Nephron progenitor cell (in vitro differentiated cells): ENCODE data around the gene IL10RA.

Experiments used
- DNase-seq: peaks from one replicate; pipeline ENCODE4 v3.0.0; 2021
- H3K27ac Mint-ChIP-seq: 2 replicates; pipeline ENCODE4 v1.8.0; 2021; ENCODE audit warnings: mild to moderate bottlenecking, moderate library complexity, mixed read lengths
- H3K27me3 Mint-ChIP-seq: 2 replicates; pipeline ENCODE4 v1.8.0; 2021; ENCODE audit warnings: mild to moderate bottlenecking, low read depth, mixed read lengths; ENCODE audit not compliant: poor library complexity
- H3K36me3 Mint-ChIP-seq: 2 replicates; pipeline ENCODE4 v1.8.0; 2021; ENCODE audit warnings: low read depth, mixed read lengths
- H3K4me1 Mint-ChIP-seq: 2 replicates; pipeline ENCODE4 v1.8.0; 2021; ENCODE audit warnings: mixed read lengths
- H3K4me3 Mint-ChIP-seq: 2 replicates; pipeline ENCODE4 v1.8.0; 2021; ENCODE audit warnings: mild to moderate bottlenecking, moderate library complexity, mixed read lengths
- H3K9me3 Mint-ChIP-seq: 2 replicates; pipeline ENCODE4 v1.8.0; 2021; ENCODE audit warnings: mild to moderate bottlenecking, moderate library complexity, mixed read lengths
- TF ChIP-seq, protein P1 (sequence below): fragments of 200-600 bp; sonication (generic); IDR thresholded peaks from 2 replicates; pipeline ENCODE4 v1.5.0; 2021; ENCODE audit warnings: antibody characterized with exemption

IL10RA gene

GRCh38 chr11:118009864-118010737 is 23.9 kb downstream of the IL10RA start:
- TF ChIP-seq, protein P1, sequence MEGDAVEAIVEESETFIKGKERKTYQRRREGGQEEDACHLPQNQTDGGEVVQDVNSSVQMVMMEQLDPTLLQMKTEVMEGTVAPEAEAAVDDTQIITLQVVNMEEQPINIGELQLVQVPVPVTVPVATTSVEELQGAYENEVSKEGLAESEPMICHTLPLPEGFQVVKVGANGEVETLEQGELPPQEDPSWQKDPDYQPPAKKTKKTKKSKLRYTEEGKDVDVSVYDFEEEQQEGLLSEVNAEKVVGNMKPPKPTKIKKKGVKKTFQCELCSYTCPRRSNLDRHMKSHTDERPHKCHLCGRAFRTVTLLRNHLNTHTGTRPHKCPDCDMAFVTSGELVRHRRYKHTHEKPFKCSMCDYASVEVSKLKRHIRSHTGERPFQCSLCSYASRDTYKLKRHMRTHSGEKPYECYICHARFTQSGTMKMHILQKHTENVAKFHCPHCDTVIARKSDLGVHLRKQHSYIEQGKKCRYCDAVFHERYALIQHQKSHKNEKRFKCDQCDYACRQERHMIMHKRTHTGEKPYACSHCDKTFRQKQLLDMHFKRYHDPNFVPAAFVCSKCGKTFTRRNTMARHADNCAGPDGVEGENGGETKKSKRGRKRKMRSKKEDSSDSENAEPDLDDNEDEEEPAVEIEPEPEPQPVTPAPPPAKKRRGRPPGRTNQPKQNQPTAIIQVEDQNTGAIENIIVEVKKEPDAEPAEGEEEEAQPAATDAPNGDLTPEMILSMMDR: no peak
- DNase-seq: no peak
- Mint-ChIP-seq H3K27ac (no peak overlapping the region), H3K36me3 (no peaks in the 10 kb centered on the region), H3K27me3 (peaks cover 22% of the 10 kb centered on the region), H3K9me3 (no peaks in the 10 kb centered on the region), H3K4me3 (no peak overlapping the region), H3K4me1 (peaks cover 19% of the 10 kb centered on the region)

DNA sequence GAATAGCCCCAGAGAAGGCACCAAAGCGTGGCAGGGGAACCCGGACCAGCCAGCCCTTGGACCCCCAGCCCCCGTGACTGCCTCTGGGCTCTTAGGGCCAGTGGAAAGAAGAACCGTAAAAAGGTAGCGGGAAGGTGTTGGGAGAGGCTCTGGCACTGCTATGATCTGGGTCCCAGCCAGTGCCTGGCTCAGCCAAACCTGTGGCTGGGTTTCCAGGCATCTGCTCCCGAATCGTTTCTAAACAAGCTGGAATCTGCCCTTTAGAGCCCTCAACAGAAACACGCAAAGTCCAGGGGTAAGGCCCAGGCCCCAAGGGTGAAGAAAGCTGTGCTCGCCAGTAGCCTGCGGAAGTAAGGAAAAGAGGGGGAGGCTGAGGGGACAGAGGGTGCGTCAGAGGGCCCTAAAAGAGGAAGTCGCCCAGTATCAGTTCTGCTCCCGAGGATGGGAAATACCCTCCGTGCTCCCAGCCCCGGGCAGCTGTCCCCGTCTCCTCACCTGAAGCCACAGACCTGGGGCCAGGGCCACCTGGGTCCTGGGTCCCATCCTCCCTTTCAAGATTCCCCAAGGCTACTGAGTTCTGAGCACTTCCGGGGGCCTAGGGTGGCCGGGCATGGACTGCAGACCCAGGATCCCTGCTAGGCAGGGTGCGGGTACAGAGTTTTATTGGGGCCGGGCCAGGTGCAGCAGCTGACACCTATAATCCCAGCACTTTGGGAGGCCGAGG is 24.7 kb downstream of the IL10RA start:
- TF ChIP-seq, protein P1: no peak
- H3K27ac Mint-ChIP-seq: no peak overlapping the region

DNA sequence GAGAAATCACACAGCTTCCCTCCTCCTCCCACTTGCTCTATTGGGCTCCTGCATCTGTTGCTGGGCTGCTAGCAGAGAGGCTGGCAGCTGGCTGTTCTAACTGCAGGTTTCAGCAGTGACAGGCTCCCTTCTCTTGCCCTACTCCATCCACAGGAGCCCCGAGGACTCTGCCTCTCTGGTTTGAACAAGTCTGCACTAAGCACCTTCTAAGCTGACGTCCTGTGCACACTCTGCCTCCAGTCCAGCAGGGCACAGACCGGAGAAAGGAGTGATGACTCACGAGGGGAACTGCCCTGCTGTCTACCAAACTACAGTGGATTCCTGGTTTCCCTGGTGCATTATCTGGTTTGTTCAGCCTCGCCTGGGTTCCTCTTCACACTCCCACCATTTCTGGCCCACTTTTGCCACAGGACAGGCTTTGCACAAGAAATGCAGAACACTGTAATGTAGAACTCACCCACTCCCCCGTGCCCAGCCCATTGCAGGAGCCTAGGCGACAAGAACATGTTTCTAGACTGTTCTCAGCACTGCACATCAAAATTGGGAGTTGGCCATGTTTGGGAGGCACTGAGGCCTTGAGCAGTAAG is 26.0 kb downstream of the IL10RA start:
- Mint-ChIP-seq H3K4me3 (no peak overlapping the region), H3K27me3 (peaks cover 32% of the 10 kb centered on the region), H3K4me1 (peaks cover 19% of the 10 kb centered on the region), H3K36me3 (no peaks in the 10 kb centered on the region), H3K27ac (peak overlapping the region; percentile 24), H3K9me3 (peaks cover 5% of the 10 kb centered on the region)
- TF ChIP-seq, protein P1: no peak
- DNase-seq: no peak

More for the DNA sequence above, 24.7 kb downstream of the IL10RA start:
- Mint-ChIP-seq H3K36me3 (no peaks in the 10 kb centered on the region), H3K27me3 (peaks cover 25% of the 10 kb centered on the region), H3K9me3 (no peaks in the 10 kb centered on the region), H3K4me3 (no peak overlapping the region), H3K4me1 (peaks cover 19% of the 10 kb centered on the region)
- DNase-seq: no peak

DNA sequence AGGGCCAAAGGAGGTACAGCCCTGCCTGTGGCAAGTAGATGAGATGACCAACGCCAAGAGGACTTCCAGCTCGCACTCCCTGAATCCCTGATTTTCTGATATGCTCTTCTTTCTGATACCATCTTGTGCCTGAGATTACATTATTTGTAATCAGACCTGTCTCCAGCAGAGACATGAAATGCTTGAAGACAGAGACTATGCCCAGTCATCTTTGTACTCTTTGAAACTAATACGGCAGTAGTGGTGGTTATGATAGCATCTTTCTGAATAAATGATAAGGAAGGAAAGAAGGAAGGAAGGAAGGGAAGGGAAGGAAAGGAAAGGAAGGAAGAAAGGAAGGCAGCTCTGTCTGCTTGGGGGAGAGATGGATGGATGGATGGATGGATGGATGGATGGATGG is 27.8 kb downstream of the IL10RA start:
- peaks cover 11% of the 10 kb centered on the region for H3K4me1 Mint-ChIP-seq
- no peak for DNase-seq
- peaks cover 12% of the 10 kb centered on the region for H3K9me3 Mint-ChIP-seq
- no peaks in the 10 kb centered on the region for H3K36me3 Mint-ChIP-seq
- no peak overlapping the region for H3K4me3 Mint-ChIP-seq
- TF ChIP-seq, protein P1: no peak
- H3K27ac Mint-ChIP-seq: no peak overlapping the region
- peaks cover 40% of the 10 kb centered on the region for H3K27me3 Mint-ChIP-seq

DNA sequence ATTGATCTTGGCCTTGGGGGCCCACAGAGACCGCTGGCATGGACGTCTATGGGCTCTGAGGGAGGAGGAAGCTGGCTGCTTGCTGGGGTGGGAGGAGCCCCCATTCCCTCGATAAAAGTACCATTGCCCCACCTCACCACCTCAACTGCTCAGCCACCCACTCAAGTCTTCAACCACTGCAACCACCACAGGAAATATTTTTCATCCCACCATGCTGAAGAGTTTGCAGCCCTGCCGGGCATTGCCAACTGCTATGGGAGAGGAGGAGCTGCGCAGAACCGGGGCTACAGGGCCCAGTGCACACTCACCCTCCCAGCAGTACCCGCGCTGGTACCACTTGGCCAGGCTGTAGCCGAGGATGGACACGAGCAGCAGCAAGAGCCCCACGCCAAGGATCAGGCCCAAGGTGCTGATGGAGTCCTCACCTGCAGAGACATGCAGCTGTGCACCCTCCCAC is 29.2 kb downstream of the IL10RA start:
- Mint-ChIP-seq H3K36me3 (no peaks in the 10 kb centered on the region), H3K4me3 (no peak overlapping the region), H3K9me3 (peaks cover 21% of the 10 kb centered on the region), H3K27ac (no peak overlapping the region), H3K4me1 (peaks cover 6% of the 10 kb centered on the region), H3K27me3 (peaks cover 39% of the 10 kb centered on the region)
- TF ChIP-seq, protein P1: no peak
- no peak for DNase-seq
